Fibroblast of lung (primary cell): Measurements from ENCODE around the gene SLC25A25.

Experiments used
- EZH2 ChIP-seq: IDR thresholded peaks from 2 replicates; pipeline ENCODE4 v1.5.1; 2012; ENCODE audit warnings: low read length, control low read depth, mild to moderate bottlenecking; ENCODE audit errors: missing control alignments
- TF ChIP-seq, protein P1 (sequence below), 2 donors: IDR thresholded peaks in 1 of 2; conservative IDR thresholded peaks in 1 of 2; 1 replicate in 1 of 2; 2 replicates in 1 of 2; pipeline ENCODE4 v1.5.1; 2011 to 2012; ENCODE audit warnings: low read length in 2 of 2, control low read depth in 1 of 2, inconsistent platforms in 1 of 2, low read depth in 1 of 2, mild to moderate bottlenecking in 1 of 2

DNA sequence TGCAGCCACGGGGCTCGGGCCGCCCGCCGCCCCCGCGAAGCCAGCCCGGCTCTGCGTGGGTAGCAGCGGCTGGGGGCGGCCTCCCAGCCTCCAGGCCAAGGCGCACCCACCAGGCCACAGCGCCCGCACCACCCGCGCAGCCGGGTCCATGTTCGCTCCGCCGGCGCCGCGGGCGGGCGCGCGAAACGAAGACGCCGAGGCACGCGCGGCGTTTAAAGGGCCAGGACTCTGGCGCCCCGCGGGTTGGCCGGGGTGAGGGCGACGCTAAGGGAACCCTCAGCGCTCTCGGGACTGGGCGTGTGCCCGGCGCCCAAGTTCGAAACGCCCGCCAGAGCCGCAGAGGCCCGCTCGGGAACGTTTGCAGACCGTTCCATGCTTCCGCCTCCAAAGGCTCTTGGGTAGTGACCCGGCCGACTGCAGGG, 59.5 kb downstream of the SLC25A25 start, which contains the start of gene PTGES2:
- TF ChIP-seq, protein P1, sequence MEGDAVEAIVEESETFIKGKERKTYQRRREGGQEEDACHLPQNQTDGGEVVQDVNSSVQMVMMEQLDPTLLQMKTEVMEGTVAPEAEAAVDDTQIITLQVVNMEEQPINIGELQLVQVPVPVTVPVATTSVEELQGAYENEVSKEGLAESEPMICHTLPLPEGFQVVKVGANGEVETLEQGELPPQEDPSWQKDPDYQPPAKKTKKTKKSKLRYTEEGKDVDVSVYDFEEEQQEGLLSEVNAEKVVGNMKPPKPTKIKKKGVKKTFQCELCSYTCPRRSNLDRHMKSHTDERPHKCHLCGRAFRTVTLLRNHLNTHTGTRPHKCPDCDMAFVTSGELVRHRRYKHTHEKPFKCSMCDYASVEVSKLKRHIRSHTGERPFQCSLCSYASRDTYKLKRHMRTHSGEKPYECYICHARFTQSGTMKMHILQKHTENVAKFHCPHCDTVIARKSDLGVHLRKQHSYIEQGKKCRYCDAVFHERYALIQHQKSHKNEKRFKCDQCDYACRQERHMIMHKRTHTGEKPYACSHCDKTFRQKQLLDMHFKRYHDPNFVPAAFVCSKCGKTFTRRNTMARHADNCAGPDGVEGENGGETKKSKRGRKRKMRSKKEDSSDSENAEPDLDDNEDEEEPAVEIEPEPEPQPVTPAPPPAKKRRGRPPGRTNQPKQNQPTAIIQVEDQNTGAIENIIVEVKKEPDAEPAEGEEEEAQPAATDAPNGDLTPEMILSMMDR (conservative IDR thresholded peaks at IDR 0.05 in 1 of 2, IDR thresholded peaks at IDR 0.05 in 1 of 2; ENCODE audit: low read depth in 1 of 2, low read length in 2 of 2) = no peak
- TF ChIP-seq EZH2 = no peak
